ENCODE results near the gene ORAI2.

Gene ORAI2

DNA sequence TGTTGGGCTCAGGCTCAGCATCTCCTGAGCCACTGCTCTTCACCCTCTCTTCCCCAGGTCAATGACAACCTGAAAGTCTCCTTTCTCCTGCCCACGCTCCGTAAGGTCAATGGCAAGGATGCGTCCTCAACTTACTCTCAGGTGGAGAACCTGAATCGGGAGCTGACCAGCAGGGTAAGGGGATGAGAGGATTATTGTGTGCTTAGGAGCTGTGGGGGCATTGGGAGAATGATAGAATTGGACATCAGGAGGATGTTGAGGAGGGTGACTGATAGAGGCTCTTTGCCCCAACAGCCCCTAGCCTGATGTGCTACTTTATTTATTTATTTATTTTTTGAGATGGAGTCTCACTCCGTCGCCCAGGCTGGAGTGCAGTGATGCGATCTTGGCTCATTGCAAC is 32.7 kb downstream of the ORAI2 start:
- ChIA-PET CTCF (interaction anchor here (0.7 to 0.9 kb wide), 3 partner anchors 10 to 1627 kb away, joined by 5 to 9 read pairs (median 6); no protein-coding TSS in a partner anchor), POLR2A (ENCODE audit: low non-redundant PET) (interaction anchor here (0.7 kb wide), 1 partner anchor 173 kb away, joined by 5 read pairs; no protein-coding TSS in a partner anchor)
- TF ChIP-seq, protein P1, sequence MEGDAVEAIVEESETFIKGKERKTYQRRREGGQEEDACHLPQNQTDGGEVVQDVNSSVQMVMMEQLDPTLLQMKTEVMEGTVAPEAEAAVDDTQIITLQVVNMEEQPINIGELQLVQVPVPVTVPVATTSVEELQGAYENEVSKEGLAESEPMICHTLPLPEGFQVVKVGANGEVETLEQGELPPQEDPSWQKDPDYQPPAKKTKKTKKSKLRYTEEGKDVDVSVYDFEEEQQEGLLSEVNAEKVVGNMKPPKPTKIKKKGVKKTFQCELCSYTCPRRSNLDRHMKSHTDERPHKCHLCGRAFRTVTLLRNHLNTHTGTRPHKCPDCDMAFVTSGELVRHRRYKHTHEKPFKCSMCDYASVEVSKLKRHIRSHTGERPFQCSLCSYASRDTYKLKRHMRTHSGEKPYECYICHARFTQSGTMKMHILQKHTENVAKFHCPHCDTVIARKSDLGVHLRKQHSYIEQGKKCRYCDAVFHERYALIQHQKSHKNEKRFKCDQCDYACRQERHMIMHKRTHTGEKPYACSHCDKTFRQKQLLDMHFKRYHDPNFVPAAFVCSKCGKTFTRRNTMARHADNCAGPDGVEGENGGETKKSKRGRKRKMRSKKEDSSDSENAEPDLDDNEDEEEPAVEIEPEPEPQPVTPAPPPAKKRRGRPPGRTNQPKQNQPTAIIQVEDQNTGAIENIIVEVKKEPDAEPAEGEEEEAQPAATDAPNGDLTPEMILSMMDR (conservative IDR thresholded peaks at IDR 0.05; ENCODE audit: low read depth) = no peak
- no peak for DNase-seq (ENCODE audit: low spot score)
- peak overlapping the region; percentile 74 for H3K27ac ChIP-seq

DNA sequence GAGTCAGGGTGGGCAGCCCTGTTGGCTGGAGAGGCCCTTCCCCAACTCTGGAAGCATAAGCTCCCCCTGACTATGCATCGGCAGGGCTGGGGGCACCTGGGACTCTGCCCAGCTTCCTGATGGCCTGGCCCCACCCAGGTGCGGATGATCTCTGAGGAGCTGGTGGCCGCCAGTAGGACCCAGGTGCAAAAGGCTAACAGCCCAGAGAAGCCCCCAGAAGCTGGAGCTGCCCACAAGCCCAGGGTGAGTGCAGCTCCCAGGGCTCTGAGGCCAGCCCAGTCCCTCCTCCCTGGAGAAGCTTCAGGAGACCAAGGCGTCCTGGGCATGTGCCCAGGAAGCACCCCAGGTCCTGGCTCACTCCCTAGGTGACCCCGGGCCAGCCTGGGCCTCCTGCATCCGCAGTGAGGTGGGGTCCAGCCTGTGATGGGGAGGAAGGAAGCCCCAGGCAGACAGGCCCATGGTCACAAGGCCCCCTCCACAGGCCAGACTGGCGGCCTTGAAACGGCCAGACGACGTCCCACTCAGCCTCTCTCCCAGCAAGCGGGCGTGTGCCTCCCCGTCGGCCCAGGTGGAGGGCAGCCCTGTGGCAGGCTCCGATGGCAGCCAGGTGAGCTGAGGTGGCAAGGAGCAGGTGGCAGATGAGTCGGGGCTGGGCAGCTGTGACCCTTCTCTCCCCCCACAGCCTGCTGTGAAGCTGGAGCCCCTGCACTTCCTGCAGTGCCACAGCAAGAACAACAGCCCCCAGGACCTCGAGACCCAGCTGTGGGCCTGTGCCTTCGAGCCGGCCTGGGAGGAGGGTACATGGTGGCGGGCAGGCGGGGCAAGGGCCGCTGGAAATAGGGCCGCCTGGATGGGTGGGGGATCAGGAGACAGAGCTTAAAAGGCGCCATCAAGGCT is 34.5 kb downstream of the ORAI2 start:
- ChIA-PET CTCF (interaction anchor here (0.6 to 0.7 kb wide), 3 partner anchors 37 to 66 kb away, joined by 3 to 7 read pairs (median 4); no protein-coding TSS in a partner anchor), POLR2A (ENCODE audit: low non-redundant PET) (interaction anchor here (0.7 kb wide), 1 partner anchor 18 kb away, joined by 6 read pairs; no protein-coding TSS in a partner anchor)
- DNase-seq (ENCODE audit: low spot score) = no peak
- peak overlapping the region; percentile 74; the same call in 1 of the 2 replicates for H3K27ac ChIP-seq
- TF ChIP-seq, protein P1 (conservative IDR thresholded peaks at IDR 0.05; ENCODE audit: low read depth) = no peak

DNA sequence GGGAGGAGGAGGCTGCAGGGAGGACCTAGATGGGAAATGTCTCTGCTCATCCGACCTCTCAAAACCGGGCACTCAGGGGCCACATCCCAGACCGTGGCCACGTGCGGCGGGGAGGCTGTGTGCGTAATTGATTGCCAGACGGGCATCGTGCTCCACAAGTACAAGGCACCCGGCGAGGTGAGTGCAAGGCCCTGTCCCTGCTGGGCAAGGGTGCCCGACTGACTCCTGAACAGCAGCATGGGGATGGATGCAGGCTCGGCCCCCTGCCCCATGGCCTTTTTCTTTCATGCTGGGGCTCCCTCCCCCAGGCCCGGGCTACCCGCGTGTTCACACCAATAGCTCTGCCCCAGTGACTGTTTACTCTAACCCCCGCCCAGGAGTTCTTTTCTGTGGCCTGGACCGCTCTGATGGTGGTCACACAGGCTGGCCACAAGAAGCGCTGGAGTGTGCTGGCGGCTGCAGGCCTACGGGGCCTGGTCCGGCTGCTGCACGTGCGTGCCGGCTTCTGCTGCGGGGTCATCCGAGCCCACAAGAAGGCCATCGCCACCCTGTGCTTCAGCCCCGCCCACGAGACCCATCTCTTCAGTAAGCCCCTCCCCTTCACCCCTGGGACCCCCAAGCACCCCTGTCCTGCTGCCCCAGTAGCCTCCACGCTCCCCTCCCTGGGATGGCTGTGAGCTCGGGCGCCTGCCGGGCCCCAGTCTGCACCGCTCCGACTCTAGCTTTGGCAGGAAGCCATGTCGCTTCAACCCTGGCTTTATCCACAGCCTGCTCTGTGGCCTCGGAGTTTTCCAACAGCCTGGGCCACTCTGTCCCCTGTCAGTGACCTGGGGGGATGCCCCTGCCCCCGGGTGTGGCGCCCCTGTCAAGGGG is 35.3 kb downstream of the ORAI2 start:
- ChIA-PET POLR2A (ENCODE audit: low non-redundant PET) (no interaction called here), CTCF (no interaction called here)
- peak overlapping the region; percentile 74; the same call in 1 of the 2 replicates for H3K27ac ChIP-seq
- TF ChIP-seq, protein P1 (conservative IDR thresholded peaks at IDR 0.05; ENCODE audit: low read depth) = no peak
- no peak for DNase-seq (ENCODE audit: low spot score)

DNA sequence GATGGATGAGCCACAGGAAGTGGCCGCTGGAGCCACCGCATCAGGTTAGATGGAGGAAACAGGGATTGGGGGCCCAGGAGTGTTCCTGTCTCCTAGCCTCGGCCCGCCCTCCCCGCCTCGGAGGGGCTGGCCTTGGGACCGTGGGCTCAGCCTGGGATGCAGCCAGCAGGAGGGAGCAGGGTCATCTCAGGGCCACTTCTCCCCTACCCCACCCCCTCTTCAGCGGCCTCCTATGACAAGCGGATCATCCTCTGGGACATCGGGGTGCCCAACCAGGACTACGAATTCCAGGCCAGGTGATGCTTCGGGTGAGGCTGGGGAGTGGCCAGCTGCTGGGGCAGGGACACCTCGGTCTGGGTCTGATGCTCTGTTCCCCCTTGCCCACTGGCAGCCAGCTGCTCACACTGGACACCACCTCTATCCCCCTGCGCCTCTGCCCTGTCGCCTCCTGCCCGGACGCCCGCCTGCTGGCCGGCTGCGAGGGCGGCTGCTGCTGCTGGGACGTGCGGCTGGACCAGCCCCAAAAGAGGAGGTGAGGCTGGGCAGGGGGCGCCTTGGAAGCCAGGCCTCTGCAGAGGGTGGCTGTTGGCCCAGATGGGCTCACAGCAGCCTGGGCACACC is 36.1 kb downstream of the ORAI2 start:
- CTCF ChIA-PET = no interaction called here
- H3K27ac ChIP-seq = peak overlapping the region; percentile 28
- POLR2A ChIA-PET (ENCODE audit: low non-redundant PET) = no interaction called here
- DNase-seq (ENCODE audit: low spot score) = no peak
- TF ChIP-seq, protein P1 (conservative IDR thresholded peaks at IDR 0.05; ENCODE audit: low read depth) = no peak

DNA sequence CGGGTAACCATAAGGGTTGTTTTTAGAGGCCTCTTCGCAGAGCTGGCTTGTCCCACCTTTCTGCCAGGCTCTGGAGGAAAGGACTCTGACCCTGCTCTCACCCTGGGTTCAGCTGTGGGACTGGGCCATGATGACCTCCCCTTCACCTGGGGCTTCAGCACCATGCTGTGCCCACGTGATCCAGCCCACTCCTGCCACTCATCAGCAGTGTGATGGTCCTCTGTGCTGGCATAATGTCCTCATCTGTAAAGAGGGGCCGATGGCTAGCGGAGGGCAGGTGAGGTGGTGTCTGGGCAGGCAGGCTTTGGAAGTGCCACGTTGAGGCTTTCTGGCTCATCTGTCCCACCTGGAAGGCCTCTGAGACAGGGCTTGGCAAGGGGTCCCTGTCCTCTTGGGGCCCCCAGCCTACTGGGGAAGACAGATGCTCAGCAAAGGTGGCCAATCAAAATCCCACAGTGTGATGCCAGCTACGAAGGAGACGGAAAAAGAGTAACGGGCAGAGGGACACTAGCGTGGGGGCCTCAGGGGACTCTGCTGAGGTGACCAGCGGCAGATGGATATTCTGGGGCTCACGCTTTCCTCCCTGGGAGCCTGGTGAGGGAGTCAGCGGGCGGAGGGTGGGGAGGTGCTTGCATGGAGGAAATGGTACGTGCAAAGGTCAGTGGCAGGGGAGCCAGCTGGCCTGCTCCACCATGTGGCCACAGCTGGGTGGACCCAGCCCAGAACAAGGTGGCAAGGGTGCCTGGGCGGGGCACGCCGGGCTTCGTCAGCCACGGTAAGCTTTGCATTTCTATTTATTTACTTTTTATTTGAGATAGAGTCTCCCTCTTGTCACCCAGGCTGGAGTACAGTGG is 36.8 kb downstream of the ORAI2 start:
- DNase-seq (ENCODE audit: low spot score) = no peak
- ChIA-PET CTCF (no interaction called here), POLR2A (ENCODE audit: low non-redundant PET) (no interaction called here)
- TF ChIP-seq, protein P1 (conservative IDR thresholded peaks at IDR 0.05; ENCODE audit: low read depth) = no peak
- H3K27ac ChIP-seq = peak overlapping the region; percentile 28
